ENCODE measurements around the gene CFDP1.

DNA sequence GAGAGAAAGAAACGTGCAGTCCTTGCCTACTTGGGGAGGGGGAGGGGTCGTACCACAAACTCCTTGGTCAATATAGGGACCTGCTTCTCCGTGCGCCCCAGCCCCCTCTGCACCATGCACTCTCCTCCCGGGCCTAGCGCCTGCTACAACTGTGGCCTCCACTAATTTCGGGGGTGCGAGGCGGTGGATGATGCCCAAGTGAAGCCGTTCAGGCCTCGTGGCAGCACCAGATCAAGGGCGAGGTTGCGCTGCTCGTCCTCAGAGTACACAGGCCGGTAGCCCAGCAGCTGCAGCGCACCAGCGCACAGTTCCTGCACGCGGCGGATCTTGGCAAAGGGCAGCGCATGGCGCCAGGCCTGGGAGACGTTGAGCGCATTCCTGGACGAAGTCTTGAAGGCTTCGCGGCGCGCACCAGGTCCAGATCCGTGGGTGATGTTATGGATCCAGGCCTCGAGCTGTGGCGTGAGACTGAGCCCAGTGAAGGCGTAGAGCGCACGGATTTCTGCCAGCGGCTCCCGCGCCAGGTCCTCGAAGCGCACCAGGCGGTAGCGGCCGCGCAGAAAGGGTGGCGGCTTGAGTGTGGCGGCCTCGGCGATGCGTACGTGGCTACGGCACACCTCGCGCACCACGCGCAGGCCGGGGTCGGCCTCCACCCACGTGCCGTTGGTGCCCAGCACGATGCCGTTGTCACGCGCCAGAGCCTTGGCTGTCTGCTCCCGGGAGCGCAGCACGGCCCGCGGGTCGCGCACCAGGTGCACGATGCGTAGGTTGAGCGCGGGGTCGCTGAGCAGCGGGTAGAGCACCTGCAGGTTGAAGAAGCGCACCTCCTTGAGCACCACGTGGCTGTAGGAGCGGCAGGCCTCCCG, 45.4 kb upstream of the CFDP1 start:
- TF ChIP-seq, protein P1, sequence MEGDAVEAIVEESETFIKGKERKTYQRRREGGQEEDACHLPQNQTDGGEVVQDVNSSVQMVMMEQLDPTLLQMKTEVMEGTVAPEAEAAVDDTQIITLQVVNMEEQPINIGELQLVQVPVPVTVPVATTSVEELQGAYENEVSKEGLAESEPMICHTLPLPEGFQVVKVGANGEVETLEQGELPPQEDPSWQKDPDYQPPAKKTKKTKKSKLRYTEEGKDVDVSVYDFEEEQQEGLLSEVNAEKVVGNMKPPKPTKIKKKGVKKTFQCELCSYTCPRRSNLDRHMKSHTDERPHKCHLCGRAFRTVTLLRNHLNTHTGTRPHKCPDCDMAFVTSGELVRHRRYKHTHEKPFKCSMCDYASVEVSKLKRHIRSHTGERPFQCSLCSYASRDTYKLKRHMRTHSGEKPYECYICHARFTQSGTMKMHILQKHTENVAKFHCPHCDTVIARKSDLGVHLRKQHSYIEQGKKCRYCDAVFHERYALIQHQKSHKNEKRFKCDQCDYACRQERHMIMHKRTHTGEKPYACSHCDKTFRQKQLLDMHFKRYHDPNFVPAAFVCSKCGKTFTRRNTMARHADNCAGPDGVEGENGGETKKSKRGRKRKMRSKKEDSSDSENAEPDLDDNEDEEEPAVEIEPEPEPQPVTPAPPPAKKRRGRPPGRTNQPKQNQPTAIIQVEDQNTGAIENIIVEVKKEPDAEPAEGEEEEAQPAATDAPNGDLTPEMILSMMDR (IDR thresholded peaks at IDR 0.05; ENCODE audit: low read depth, low read length, poor library complexity, severe bottlenecking) = no peak
- no peak for TF ChIP-seq EZH2phosphoT487 (IDR thresholded peaks at IDR 0.05; ENCODE audit: borderline replicate concordance, low read length)

Data from DOHH2 (cell line).